ENCODE data around the gene SLC35B1.

GRCh38 chr17:49746791-49747490 is 39.2 kb upstream of the SLC35B1 start:
- TF ChIP-seq CTCF (IDR thresholded peaks at IDR 0.05) (no peak), POLR2A (IDR thresholded peaks at IDR 0.05) (no peak)

Measured in right lobe of liver (tissue), 4 donors.